Loucy (cell line): ENCODE results near the gene MED13L.

Experiments
- CTCF ChIP-seq: fragments of 200-600 bp; sonication (generic); conservative IDR thresholded peaks from 2 replicates; pipeline ENCODE4 v1.5.1; 2014; ENCODE audit warnings: mild to moderate bottlenecking, antibody characterized with exemption, low read length
- EZH2phosphoT487 ChIP-seq: fragments of 200-600 bp; IDR thresholded peaks from 2 replicates; pipeline ENCODE4 v1.6.1; 2018; ENCODE audit warnings: antibody characterized with exemption, mild to moderate bottlenecking, moderate library complexity, borderline replicate concordance

DNA sequence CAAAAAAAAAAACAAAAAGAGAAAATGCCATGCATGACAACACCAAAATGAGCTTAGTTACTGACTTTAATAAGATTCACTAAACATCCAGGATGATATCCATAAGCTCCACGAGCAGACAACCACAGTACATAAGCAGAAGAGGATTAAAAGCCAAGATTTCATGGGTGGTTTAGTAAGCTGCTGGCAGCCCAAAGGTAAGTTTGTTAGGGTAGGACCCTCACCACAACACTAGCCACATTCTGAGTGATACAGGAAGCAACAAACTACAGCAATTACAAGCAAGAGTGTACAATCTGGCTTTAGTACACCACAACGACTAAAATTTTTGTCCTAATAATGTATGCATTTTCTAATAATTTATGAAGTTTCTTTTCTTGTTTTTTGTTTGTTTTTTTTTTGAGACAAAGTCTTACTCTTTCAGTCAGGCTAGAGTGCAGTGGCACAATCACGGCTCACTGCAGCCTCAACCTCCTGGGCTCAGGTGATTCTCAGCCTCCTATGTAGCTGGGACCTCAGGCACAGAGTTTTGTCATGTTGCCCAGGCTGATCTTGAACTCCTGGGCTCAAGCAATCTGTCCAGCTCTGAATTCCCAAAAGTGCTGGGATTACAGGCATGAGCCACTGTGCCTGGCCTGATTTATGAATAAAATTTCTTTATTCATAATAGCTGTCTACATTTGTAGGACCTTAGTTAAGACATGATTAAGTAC lies 221.4 kb downstream of the MED13L start:
- no peak for TF ChIP-seq CTCF
- TF ChIP-seq EZH2phosphoT487, result no peak
